OCI-LY3 (cell line): ENCODE results near the gene MED22.

Experiments
- H2AFZ ChIP-seq: fragments of 200-600, 300-600 bp; shearing (Covaris generic); 2 replicates; pipeline ENCODE4 v1.6.0; 2014; ENCODE audit warnings: antibody characterized with exemption, low read depth, low read length
- H3K27ac ChIP-seq: fragments of 200-600, 300-600 bp; sonication (generic); 2 replicates; pipeline ENCODE4 v1.5.1; 2014; ENCODE audit warnings: mild to moderate bottlenecking, low read length, moderate library complexity, mixed read lengths
- H3K27me3 ChIP-seq: fragments of 200-600, 300-600 bp; sonication (generic); 2 replicates; pipeline ENCODE4 v1.6.1; 2014; ENCODE audit warnings: low read depth, low read length, mixed read lengths
- H3K36me3 ChIP-seq: fragments of 200-600, 300-600 bp; sonication (generic); replicated peaks from 2 replicates; pipeline ENCODE3; 2014; ENCODE audit warnings: low read depth, low read length, mixed read lengths
- H3K4me1 ChIP-seq: fragments of 300-600, 200-600 bp; sonication (generic); 2 replicates; pipeline ENCODE4 v1.6.1; 2014; ENCODE audit warnings: low read length, mixed read lengths
- H3K4me2 ChIP-seq: fragments of 200-600, 300-600 bp; sonication (generic); 2 replicates; pipeline ENCODE4 v1.6.1; 2014; ENCODE audit warnings: low read length, mixed read lengths
- H3K4me3 ChIP-seq: fragments of 300-600, 200-600 bp; sonication (generic); 2 replicates; pipeline ENCODE4 v1.5.1; 2014; ENCODE audit warnings: antibody characterized with exemption, mild to moderate bottlenecking, low read length, moderate library complexity
- H3K79me2 ChIP-seq: fragments of 300-600, 200-600 bp; shearing (Covaris generic); 2 replicates; pipeline ENCODE4 v1.6.1; 2014; ENCODE audit warnings: mild to moderate bottlenecking, low read length, mixed read lengths
- H3K9ac ChIP-seq: fragments of 300-600, 200-600 bp; shearing (Covaris generic); 2 replicates; pipeline ENCODE4 v1.6.0; 2014; ENCODE audit warnings: mild to moderate bottlenecking, low read length, moderate library complexity
- H3K9me3 ChIP-seq: fragments of 200-600, 300-600 bp; shearing (Covaris generic); 2 replicates; pipeline ENCODE4 v1.6.1; 2014; ENCODE audit warnings: low read length, mixed read lengths; ENCODE audit not compliant: insufficient read depth
- H4K20me1 ChIP-seq: fragments of 200-600, 300-600 bp; sonication (generic); 2 replicates; pipeline ENCODE4 v1.6.1; 2016; ENCODE audit warnings: low read length, mixed read lengths; ENCODE audit not compliant: insufficient read depth
- EZH2phosphoT487 ChIP-seq: fragments of 200-600 bp; shearing (Covaris generic); IDR thresholded peaks from 2 replicates; pipeline ENCODE4 v1.6.1; 2018; ENCODE audit warnings: antibody characterized with exemption, mixed run types, low read depth
- TF ChIP-seq, protein P1 (sequence below): fragments of 200-600, 300-600 bp; sonication (generic); IDR thresholded peaks from 2 replicates; pipeline ENCODE4 v1.5.1; 2014; ENCODE audit warnings: antibody characterized with exemption, low read length, low read depth

MED22 gene

GRCh38 chr9:133369422-133369821 lies 21.5 kb upstream of the MED22 start:
- peaks cover 89% of the 10 kb centered on the region for H3K79me2 ChIP-seq
- H3K4me1 ChIP-seq, result peaks cover 5% of the 10 kb centered on the region; the same call in 1 of the 2 replicates
- H3K36me3 ChIP-seq, result peaks cover 73% of the 10 kb centered on the region
- H3K4me2 ChIP-seq, result no peak overlapping the region
- H3K27me3 ChIP-seq, result no peaks in the 10 kb centered on the region
- peaks cover 81% of the 10 kb centered on the region for H4K20me1 ChIP-seq
- H3K9ac ChIP-seq, result no peak overlapping the region
- H3K9me3 ChIP-seq, result no peaks in the 10 kb centered on the region
- H3K27ac ChIP-seq, result no peak overlapping the region
- no peak overlapping the region for H3K4me3 ChIP-seq
- H2AFZ ChIP-seq, result no peak overlapping the region
- TF ChIP-seq, protein P1, sequence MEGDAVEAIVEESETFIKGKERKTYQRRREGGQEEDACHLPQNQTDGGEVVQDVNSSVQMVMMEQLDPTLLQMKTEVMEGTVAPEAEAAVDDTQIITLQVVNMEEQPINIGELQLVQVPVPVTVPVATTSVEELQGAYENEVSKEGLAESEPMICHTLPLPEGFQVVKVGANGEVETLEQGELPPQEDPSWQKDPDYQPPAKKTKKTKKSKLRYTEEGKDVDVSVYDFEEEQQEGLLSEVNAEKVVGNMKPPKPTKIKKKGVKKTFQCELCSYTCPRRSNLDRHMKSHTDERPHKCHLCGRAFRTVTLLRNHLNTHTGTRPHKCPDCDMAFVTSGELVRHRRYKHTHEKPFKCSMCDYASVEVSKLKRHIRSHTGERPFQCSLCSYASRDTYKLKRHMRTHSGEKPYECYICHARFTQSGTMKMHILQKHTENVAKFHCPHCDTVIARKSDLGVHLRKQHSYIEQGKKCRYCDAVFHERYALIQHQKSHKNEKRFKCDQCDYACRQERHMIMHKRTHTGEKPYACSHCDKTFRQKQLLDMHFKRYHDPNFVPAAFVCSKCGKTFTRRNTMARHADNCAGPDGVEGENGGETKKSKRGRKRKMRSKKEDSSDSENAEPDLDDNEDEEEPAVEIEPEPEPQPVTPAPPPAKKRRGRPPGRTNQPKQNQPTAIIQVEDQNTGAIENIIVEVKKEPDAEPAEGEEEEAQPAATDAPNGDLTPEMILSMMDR, result no peak
- no peak for TF ChIP-seq EZH2phosphoT487

- no peaks in the 10 kb centered on the region for H3K9me3 ChIP-seq
- H3K9ac ChIP-seq, result no peak overlapping the region
- H3K27ac ChIP-seq, result no peak overlapping the region
- H2AFZ ChIP-seq, result no peak overlapping the region
- no peak overlapping the region for H3K4me2 ChIP-seq
- H4K20me1 ChIP-seq, result peaks cover 76% of the 10 kb centered on the region
- no peaks in the 10 kb centered on the region for H3K4me1 ChIP-seq
- H3K36me3 ChIP-seq, result peaks cover 81% of the 10 kb centered on the region
- H3K4me3 ChIP-seq, result no peak overlapping the region
- no peak for TF ChIP-seq EZH2phosphoT487
- TF ChIP-seq, protein P1, result no peak
- no peaks in the 10 kb centered on the region for H3K27me3 ChIP-seq
- H3K79me2 ChIP-seq, result peaks cover 78% of the 10 kb centered on the region
Observed at GRCh38 chr9:133368249-133368881, 20.4 kb upstream of the MED22 start.

- Histone ChIP-seq H3K4me1 (no peaks in the 10 kb centered on the region), H3K27me3 (no peaks in the 10 kb centered on the region), H4K20me1 (peaks cover 71% of the 10 kb centered on the region), H3K4me2 (no peak overlapping the region), H3K27ac (no peak overlapping the region), H3K79me2 (peaks cover 73% of the 10 kb centered on the region), H3K9ac (no peak overlapping the region), H2AFZ (no peak overlapping the region), H3K9me3 (no peaks in the 10 kb centered on the region), H3K4me3 (no peak overlapping the region), H3K36me3 (peaks cover 82% of the 10 kb centered on the region)
- TF ChIP-seq EZH2phosphoT487, result no peak
- TF ChIP-seq, protein P1, result no peak
Observed at GRCh38 chr9:133367778-133368177, 19.8 kb upstream of the MED22 start.

DNA sequence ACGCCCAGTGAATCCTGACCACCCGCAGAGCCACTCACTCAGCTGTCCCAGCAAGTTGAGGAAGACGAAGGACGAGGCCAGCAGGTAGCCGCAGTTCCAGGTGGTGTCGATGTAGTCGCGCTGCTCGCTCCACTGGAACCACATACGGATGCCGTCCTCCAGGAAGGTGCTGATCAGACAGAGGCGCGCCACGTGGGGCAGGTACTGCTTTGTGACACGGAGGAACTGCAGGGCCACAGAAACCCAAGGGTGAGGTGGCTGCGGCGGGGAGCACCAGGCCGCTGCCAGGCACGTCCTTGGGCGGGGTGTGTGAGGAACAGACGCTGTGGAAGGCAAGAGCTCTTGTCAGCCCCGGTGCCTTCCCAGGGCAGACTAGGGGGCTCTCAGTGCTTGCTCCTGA lies 19.3 kb upstream of the MED22 start:
- Histone ChIP-seq H3K4me3 (no peak overlapping the region), H3K79me2 (peaks cover 67% of the 10 kb centered on the region), H3K4me2 (no peak overlapping the region), H3K9me3 (no peaks in the 10 kb centered on the region), H3K27ac (no peak overlapping the region), H3K9ac (no peak overlapping the region), H3K4me1 (no peaks in the 10 kb centered on the region), H2AFZ (no peak overlapping the region), H3K36me3 (peaks cover 82% of the 10 kb centered on the region), H4K20me1 (peaks cover 65% of the 10 kb centered on the region), H3K27me3 (no peaks in the 10 kb centered on the region)
- TF ChIP-seq EZH2phosphoT487, result no peak
- TF ChIP-seq, protein P1, result no peak
